ENCODE results near the gene C10orf88. TPM values are rescaled to one million over a fixed set of nuclear protein-coding genes. Genes with fewer than 3 reads are reported as not detected.
"Not testable (repeated sequence)": the region's sequence is repeated elsewhere in the genome, so short reads cannot be mapped to it uniquely, and the experiment has no call there.

C10orf88 gene
- total and polyA plus RNA-seq, 12 donors = 3.8 to 14.3 (median 7.3) TPM

DNA sequence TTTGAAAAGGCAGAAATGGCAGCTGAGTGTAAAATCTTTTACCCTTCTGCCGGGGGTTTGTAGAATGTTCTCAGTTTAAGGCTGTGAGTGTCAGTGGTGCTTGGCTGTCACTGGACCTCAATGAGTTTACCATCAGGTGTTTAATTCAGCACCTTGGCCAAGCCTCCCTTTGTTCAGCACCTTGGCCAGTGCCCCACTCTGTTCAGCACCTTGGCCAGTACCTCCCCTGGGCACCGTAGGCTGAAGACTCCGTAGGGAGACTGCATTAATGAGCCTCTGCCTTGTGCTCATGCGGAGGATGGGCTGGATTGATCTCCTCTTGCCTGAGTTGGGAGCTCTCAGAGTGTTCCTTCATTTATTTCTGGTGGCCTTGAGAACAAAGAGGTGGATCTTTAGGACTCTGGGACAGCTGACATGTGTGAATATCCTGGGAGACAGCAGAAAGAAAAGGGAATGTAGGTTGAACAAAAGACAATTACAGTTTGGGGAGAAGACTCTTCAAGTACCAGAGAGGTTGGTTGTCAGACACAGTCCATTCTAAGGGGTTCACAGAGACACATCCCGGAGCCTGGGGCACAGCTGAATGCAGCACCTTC lies 42.0 kb downstream of the C10orf88 start:
- no peaks in the 10 kb centered on the region for H3K36me3 ChIP-seq (replicated peaks in 1 of 2)
- intact Hi-C loops (cut with DNase I) = no loop called here
- no peaks in the 10 kb centered on the region for H3K4me1 ChIP-seq (replicated peaks in 1 of 2)
- TF ChIP-seq, protein P1, sequence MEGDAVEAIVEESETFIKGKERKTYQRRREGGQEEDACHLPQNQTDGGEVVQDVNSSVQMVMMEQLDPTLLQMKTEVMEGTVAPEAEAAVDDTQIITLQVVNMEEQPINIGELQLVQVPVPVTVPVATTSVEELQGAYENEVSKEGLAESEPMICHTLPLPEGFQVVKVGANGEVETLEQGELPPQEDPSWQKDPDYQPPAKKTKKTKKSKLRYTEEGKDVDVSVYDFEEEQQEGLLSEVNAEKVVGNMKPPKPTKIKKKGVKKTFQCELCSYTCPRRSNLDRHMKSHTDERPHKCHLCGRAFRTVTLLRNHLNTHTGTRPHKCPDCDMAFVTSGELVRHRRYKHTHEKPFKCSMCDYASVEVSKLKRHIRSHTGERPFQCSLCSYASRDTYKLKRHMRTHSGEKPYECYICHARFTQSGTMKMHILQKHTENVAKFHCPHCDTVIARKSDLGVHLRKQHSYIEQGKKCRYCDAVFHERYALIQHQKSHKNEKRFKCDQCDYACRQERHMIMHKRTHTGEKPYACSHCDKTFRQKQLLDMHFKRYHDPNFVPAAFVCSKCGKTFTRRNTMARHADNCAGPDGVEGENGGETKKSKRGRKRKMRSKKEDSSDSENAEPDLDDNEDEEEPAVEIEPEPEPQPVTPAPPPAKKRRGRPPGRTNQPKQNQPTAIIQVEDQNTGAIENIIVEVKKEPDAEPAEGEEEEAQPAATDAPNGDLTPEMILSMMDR (IDR thresholded peaks at IDR 0.05) = no peak
- no peak for TF ChIP-seq POLR2A (IDR thresholded peaks at IDR 0.05)
- 21 to 43% (median 26%) methylated on average over 3 to 5 of the region's 5 CpGs for WGBS, 4 donors
- H3K4me3 ChIP-seq = no peak overlapping the region
- no peak overlapping the region for H3K27ac ChIP-seq
- H3K27me3 ChIP-seq = no peaks in the 10 kb centered on the region
- DNase-seq = peak; percentile 31 to 55 (median 44)
- H3K9me3 ChIP-seq (replicated peaks in 1 of 3) = no peaks in the 10 kb centered on the region

DNA sequence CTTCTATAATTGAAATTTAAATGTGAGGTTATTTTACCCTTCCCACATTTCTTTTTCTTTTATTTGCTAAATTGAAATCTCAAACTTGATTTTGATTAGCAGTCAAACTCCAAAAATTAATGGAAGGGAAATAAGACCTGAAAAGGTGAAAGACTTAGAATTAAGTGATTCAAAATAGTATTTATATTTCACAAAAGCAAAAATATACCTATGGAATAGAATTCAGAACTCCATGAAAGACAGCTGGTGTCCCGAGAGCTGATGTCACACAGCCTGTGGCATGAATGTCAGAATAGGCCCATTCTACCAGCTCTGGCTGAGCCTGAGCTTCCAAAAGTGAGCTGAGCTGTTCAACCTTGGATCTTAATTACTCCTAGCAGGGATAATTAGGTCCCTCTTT lies 43.7 kb downstream of the C10orf88 start, which contains the start of gene FAM24A:
Gene FAM24A, plus strand, starts transcription at position 301 of the 400 bp plus-strand sequence. CDS start 1,025 bp downstream, outside the sequence.
- Histone ChIP-seq H3K27ac (no peak within 1 kb of the TSS), H3K36me3 (replicated peaks in 1 of 2) (no peaks in the 10 kb centered on the region), H3K4me3 (no peak within 1 kb of the TSS), H3K4me1 (replicated peaks in 1 of 2) (no peaks in the 10 kb centered on the region), H3K9me3 (replicated peaks in 1 of 3) (no peaks in the 10 kb centered on the region), H3K27me3 (no peaks in the 10 kb centered on the region)
- intact Hi-C loops (cut with DNase I) = no loop called here
- TF ChIP-seq, protein P1 (IDR thresholded peaks at IDR 0.05) = no peak
- no peak for TF ChIP-seq POLR2A (IDR thresholded peaks at IDR 0.05)
- no peak for DNase-seq
- WGBS, 4 donors = 58 to 74% (median 66%) methylated on average over 1 of the region's 1 CpG

DNA sequence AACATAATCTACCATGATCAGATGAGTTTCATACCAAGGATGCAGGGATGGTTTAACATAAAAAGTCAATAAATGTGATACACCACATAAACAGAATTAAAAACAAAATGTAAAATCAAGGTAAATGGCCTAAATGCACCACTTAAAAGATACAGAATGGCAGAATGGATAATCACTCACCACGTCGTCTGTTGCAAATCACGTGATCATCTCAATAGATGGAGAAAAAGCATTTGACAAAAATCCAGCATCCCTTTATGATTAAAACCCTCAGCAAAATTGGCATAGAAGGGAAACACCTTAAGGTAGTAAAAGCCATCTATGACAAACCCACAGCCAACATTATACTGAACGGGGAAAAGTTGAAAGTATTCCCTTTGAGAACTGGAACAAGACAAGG lies 50.2 kb downstream of the C10orf88 start:
- H3K27ac ChIP-seq; H3K4me3 ChIP-seq; H3K4me1 ChIP-seq (replicated peaks in 1 of 2); intact Hi-C loops (cut with DNase I); DNase-seq; H3K9me3 ChIP-seq (replicated peaks in 1 of 3); H3K36me3 ChIP-seq (replicated peaks in 1 of 2): not testable (repeated sequence)
- 65 to 76% (median 70%) methylated on average over 4 of the region's 4 CpGs for WGBS, 4 donors
- H3K27me3 ChIP-seq = peaks cover 18% of the 10 kb centered on the region

DNA sequence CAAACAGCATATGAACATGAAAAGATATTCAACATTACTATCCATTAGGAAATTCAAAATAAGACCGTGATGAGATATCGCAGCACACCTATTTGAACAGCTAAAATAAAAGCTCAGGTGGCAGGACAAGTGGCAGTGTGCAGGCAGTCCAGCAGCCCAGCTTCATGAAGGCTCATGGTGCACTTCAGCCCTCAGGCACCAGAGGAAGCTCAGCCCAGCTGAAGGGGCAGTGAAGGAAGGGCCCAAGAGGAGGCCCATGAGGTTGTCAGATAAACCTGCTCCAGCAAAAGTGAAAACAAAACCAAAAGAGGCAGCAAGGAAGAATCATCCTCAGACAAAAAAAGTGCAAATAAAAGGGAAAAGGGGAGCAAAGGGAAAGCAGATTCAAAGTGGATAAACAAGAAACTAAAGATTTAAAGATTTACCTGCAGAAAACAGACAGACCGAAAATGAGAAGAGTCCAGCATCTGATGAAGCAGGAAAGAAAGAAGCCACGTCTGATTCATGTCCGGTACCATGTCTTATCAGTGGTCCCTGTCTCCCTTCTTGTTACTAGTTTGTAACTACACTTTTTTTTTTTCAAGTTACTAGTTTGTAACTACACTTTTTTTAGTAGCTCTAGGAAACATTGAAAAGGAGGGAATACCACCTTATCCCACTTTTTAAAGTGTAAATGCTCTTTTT lies 59.6 kb downstream of the C10orf88 start:
- DNase-seq = no peak
- Histone ChIP-seq H3K27ac (no peak overlapping the region), H3K4me1 (replicated peaks in 1 of 2) (no peaks in the 10 kb centered on the region), H3K27me3 (no peaks in the 10 kb centered on the region), H3K36me3 (replicated peaks in 1 of 2) (no peaks in the 10 kb centered on the region), H3K9me3 (replicated peaks in 1 of 3) (no peaks in the 10 kb centered on the region), H3K4me3 (no peak overlapping the region)
- TF ChIP-seq, protein P1 (IDR thresholded peaks at IDR 0.05) = no peak
- no peak for TF ChIP-seq POLR2A (IDR thresholded peaks at IDR 0.05)
- WGBS, 4 donors = 77 to 87% (median 82%) methylated on average over 5 of the region's 5 CpGs
- intact Hi-C loops (cut with DNase I) = no loop called here

All from adrenal gland (tissue), 12 donors.